GM18505 (cell line): ENCODE data around the gene LRRC8A.
"Not testable (repeated sequence)": the region's sequence is repeated elsewhere in the genome, so short reads cannot be mapped to it uniquely, and the experiment has no call there.

Experiments used
- ATAC-seq: cut with Tn5 transposase; IDR thresholded peaks from one replicate; pipeline ENCODE4 v1.9.1; 2021; ENCODE audit not compliant: unreplicated experiment
- POLR2A ChIP-seq: IDR thresholded peaks from 4 replicates; pipeline ENCODE4 v1.6.1; 2011; ENCODE audit warnings: borderline replicate concordance; ENCODE audit not compliant: insufficient read depth, insufficient read length; ENCODE audit errors: extremely low read depth

The LRRC8A gene

DNA sequence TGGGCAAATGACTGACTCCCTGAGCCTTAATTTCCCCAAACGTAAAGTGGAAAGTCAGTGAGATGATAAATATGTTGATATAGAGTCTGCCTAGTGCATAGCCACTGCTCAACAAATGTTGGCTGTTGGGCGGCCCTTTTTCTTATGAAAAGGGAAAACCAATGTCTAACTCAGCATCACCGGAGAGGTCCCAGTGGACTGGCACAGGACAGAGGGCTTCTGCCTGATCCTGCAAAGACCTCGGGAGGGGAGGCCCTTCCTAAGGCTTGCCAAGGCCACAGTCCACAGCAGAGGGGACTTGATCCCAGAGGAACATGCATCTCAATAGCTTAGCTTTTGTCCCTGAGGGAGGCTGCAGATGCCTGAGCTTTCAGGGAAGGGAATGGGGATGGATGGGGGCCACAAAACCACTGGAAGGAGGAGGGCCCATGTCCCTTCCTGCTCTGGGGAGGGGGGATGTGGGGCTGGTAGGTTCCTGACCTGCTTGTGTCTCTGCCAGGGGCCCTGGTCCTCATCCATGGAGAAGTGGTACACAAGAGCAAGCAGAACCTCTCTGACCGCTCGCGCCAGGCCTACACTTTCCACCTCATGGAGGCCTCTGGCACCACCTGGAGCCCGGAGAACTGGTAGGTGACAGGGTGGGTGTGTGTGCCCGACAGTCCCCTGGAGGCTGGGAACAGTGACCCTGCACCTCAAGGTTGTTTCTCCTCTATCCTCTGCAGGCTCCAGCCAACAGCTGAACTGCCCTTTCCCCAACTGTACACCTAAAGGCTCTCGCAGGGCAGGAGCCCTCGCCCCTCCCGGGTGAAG lies 59.2 kb downstream of the LRRC8A start:
- TF ChIP-seq POLR2A, result no peak
- ATAC-seq, result no peak

- no peak for TF ChIP-seq POLR2A
Observed at GRCh38 chr9:128943832-128944620, 62.1 kb downstream of the LRRC8A start.

DNA sequence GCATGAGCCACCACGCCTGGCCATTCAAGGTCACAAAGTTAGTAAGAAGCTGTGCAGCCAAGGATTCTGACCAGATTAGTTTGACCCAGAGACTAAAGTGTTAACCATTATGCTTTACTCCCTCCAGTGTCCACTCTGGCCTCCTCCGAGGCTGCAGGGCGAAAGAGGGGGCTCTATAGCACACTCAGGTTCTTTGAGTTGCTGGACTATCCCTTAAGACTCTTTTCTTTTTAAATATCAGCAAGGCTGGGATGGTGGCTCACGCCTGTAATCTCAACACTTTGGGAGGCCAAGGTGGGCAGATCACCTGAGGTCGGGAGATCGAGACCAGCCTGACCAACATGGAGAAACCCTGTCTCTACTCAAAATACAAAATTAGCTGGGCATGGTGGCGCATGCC lies 63.0 kb downstream of the LRRC8A start:
- ATAC-seq, result not testable (repeated sequence)

More at GRCh38 chr9:128943832-128944620, 62.1 kb downstream of the LRRC8A start:
- ATAC-seq, result no peak

GRCh38 chr9:128945798-128946501 lies 64.0 kb downstream of the LRRC8A start:
- no peak for TF ChIP-seq POLR2A
- ATAC-seq, result no peak

DNA sequence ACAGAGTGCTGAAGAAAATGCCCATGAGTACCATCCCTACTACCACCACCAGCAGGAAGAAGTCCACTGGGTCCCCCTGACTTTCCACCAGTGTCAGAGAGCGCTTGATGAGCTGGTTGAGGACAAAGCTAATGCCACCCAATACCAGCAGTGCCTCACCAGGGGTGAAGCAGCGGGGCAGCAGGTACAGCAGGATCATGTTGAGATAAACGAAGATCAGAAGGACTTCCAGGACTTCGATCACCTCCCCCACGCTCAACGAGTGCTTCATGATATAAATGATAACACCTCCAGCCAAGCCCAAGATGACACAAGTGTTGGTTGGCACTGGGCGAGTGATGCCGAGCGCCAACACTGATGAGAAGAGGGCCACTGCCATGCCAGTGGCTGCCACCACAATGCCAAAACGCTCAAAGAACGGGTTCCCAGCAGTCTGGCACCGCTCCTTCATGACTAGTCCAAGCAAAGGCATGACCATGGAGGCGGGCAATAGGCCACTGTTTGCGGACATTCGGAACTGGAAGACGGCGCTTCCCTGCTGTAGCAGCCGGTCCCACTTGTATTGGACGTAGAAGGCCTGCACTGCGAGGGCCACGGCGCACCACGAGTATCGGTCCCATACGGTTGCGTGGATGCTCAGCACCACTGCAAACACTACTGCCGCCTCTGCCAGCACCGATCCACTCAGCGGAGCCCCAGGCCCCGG lies 64.8 kb downstream of the LRRC8A start:
- ATAC-seq, result no peak
- no peak for TF ChIP-seq POLR2A

DNA sequence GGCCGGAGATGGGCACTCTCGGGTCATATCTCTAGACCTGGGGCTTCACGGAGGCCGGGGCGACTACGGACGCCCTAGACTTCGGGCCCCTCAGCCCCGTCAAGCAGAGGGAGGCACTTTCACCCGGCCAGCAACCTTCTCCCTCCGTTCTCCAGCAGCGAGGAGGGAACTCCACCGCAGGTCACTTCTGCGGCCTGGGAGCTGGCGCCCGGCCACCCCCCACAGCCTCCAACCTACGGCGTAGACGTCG lies 65.3 kb downstream of the LRRC8A start:
- ATAC-seq, result no peak
- no peak for TF ChIP-seq POLR2A

DNA sequence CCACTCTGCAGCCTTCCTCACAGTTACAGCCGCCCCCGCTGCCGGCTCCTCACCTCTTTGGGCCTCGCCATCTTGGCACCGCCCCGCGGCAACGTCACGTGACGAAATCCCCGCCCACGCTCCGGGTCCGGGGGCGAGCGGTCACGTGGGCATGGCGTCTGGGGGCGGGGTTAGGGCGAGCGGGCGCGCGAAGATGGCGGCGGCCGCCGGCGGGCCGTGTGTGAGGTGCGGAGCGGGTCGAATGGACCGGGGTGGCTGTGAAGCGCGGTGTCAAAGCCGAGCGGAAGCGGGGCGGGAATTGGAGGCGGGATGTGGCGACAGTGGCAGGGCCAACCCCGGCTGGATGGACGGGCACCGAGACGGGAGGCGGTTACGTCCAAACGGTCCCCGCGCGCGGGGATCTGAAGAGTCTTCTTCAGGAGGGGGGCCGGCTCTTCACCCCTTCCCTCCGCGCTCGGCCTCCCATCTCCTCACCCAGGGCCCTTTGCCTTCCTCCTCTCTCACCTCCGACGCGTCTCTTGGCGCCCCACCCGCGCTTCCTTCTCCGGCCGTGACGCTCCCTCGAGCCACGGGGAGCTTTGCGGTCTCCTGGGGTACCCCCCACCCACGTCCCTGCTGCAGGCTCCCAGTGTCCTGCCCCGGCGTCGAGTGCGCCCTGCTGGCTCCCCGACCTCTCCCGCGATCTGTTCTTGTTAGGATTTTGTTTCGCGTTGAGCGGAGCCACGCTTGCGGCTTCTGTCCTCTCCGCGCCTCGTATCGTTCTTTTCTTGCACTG lies 65.8 kb downstream of the LRRC8A start, which contains the start of the genes DOLK and NUP188:
Gene DOLK, minus strand, starts transcription at position 77 of the 775 bp plus-strand sequence. CDS start 300 bp downstream, outside the sequence.
Gene NUP188, plus strand, starts transcription at position 173 of the 775 bp plus-strand sequence. Its CDS starts 21 bp downstream, at position 194.
- peak; percentile 83 for ATAC-seq
- TF ChIP-seq POLR2A, result peak; percentile 96

GRCh38 chr9:128961403-128961802 lies 79.5 kb downstream of the LRRC8A start:
- not testable (repeated sequence) for ATAC-seq
